Esophagus squamous epithelium (tissue), 4 donors: Measurements from ENCODE around the gene NRXN3.
"Not testable (repeated sequence)": the region's sequence is repeated elsewhere in the genome, so short reads cannot be mapped to it uniquely, and the experiment has no call there.

Experiments used
- CTCF ChIP-seq, 6 experiments: fragments of 450-650 bp in 4 of 6; fragments of 200-600 bp in 2 of 6; sonication (generic) in 2 of 6; IDR thresholded peaks; one replicate each; pipeline ENCODE4 v1.5.1; 2016 to 2019; ENCODE audit warnings: antibody characterized with exemption in 6 of 6, mild to moderate bottlenecking in 4 of 6, moderate library complexity in 4 of 6
- POLR2A ChIP-seq, 4 donors: fragments of 450-650 bp; IDR thresholded peaks; one replicate each; pipeline ENCODE4 v1.6.1; 2017; ENCODE audit warnings: antibody characterized with exemption in 4 of 4, mild to moderate bottlenecking in 4 of 4, moderate library complexity in 3 of 4

GRCh38 chr14:79019898-79020297 is 849.7 kb downstream of the NRXN3 start:
- TF ChIP-seq POLR2A, CTCF (IDR thresholded peaks at IDR 0.05): not testable (repeated sequence)
